ENCODE data around the gene TBC1D22A. TPM values are rescaled to one million over a fixed set of nuclear protein-coding genes. Genes with fewer than 3 reads are reported as not detected.
"Not testable (repeated sequence)": the region's sequence is repeated elsewhere in the genome, so short reads cannot be mapped to it uniquely, and the experiment has no call there.

Gene TBC1D22A
- total RNA-seq, 6 donors from 2014 or later: 27.1 to 48.2 (median 35.3) TPM

DNA sequence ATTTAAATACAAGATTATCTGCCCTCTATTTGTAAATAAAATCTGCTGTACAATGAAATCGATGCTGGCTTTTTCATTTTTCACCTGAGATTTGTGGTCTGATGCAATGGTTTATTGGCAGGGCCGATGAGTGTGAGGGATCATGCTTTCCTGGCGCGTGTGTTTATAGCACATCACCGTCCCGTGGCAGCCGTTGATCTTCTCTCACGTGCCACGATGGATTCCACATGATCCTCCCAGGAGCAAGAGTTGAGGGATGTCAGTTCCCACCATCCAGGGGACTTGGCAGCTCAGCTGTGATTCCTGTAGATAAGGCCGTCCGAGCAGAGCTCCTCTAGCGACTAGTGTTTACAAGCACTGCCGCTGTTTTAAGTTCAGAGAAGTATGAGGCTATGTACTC is 213.7 kb downstream of the TBC1D22A start:
- H3K36me3 ChIP-seq: peaks cover 0 to 39% (median 13%) of the 10 kb centered on the region in 4 donors
- no peak overlapping the region for H3K4me3 ChIP-seq
- no peak for TF ChIP-seq POLR2AphosphoS5 (IDR thresholded peaks at IDR 0.05)
- no peak for TF ChIP-seq POLR2A (IDR thresholded peaks at IDR 0.05)
- TF ChIP-seq, protein P1, sequence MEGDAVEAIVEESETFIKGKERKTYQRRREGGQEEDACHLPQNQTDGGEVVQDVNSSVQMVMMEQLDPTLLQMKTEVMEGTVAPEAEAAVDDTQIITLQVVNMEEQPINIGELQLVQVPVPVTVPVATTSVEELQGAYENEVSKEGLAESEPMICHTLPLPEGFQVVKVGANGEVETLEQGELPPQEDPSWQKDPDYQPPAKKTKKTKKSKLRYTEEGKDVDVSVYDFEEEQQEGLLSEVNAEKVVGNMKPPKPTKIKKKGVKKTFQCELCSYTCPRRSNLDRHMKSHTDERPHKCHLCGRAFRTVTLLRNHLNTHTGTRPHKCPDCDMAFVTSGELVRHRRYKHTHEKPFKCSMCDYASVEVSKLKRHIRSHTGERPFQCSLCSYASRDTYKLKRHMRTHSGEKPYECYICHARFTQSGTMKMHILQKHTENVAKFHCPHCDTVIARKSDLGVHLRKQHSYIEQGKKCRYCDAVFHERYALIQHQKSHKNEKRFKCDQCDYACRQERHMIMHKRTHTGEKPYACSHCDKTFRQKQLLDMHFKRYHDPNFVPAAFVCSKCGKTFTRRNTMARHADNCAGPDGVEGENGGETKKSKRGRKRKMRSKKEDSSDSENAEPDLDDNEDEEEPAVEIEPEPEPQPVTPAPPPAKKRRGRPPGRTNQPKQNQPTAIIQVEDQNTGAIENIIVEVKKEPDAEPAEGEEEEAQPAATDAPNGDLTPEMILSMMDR (IDR thresholded peaks at IDR 0.05): no peak
- no peak for TF ChIP-seq EP300 (IDR thresholded peaks at IDR 0.05)
- peaks cover 10 to 29% (median 11%) of the 10 kb centered on the region in 4 donors for H3K4me1 ChIP-seq
- no peak for ATAC-seq (ENCODE audit: low FRiP score in 2 of 2)
- no peaks in the 10 kb centered on the region for H3K9me3 ChIP-seq
- no peak overlapping the region for H3K27ac ChIP-seq
- no peaks in the 10 kb centered on the region for H3K27me3 ChIP-seq
- 86 to 89% methylated on average over 13 of the region's 13 CpGs for WGBS, 2 donors
- no peak for DNase-seq

DNA sequence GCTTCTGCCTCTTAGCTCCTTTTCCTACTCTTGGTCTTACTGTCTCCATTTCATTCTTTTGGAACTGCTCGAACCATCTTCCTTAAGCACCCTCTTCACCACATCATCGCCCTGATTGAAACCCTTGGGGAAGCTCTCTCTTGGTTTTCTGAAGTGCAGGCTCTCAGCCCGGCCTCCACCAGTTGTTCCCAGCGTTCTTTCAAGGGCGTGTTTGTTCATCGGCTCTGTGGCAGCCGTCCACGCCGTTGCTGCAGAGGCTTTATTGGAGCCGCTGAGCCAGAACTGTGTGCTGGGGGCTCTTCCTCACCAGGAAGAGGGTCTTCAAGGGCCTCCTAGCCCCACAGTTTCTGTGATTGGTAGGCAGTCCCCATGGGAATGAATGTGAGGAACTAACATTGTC is 214.1 kb downstream of the TBC1D22A start:
- Histone ChIP-seq H3K27ac (no peak overlapping the region), H3K4me3 (no peak overlapping the region), H3K9me3 (no peaks in the 10 kb centered on the region), H3K27me3 (no peaks in the 10 kb centered on the region), H3K4me1 (peaks cover 7 to 25% (median 8%) of the 10 kb centered on the region in 4 donors), H3K36me3 (peaks cover 0 to 39% (median 13%) of the 10 kb centered on the region in 4 donors)
- no peak for ATAC-seq (ENCODE audit: low FRiP score in 2 of 2)
- peak in 1 of 2 donors; percentile 40 for DNase-seq
- TF ChIP-seq POLR2A (IDR thresholded peaks at IDR 0.05) (no peak), POLR2AphosphoS5 (IDR thresholded peaks at IDR 0.05) (no peak), EP300 (IDR thresholded peaks at IDR 0.05) (no peak)
- TF ChIP-seq, protein P1 (IDR thresholded peaks at IDR 0.05): no peak
- 81 to 88% methylated on average over 10 of the region's 10 CpGs for WGBS, 2 donors

DNA sequence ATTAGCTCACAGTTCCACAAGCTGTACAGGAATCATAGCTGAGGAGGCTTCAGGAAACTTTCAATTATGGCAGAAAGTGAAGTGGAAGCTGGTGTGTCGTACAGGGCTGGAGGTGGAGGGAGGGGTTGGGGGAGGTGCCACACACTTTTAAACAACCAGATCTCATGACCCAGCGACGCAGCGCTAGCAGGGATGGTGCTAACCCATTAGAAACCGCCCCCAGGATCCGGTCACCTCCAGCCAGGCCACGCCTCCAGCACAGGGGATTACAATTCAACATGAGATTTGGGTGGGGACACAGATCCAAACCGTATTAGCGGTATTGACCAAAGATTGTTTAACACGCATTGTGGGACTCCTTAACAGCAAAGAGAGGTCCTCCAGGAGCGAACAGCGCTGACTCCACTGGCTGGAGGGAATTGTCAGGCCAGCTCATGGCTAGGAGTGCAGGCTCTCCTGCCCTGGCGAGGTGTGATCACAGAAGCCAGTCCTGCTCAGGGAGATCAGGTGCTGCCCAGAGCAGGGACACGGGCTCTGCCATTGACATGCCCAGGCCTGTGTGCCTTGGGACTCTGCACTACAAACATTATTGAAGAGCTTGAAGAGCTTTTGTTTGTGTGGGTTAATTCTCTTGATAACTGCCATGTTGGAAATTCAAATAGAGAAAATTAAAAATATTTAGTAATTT is 215.3 kb downstream of the TBC1D22A start:
- H3K27me3 ChIP-seq: no peaks in the 10 kb centered on the region
- WGBS, 2 donors: 95% methylated on average over 14 of the region's 14 CpGs
- TF ChIP-seq POLR2A (IDR thresholded peaks at IDR 0.05) (no peak), EP300 (IDR thresholded peaks at IDR 0.05) (no peak)
- TF ChIP-seq, protein P1 (IDR thresholded peaks at IDR 0.05): no peak
- no peak for DNase-seq
- no peaks in the 10 kb centered on the region for H3K9me3 ChIP-seq
- H3K4me3 ChIP-seq: no peak overlapping the region
- H3K4me1 ChIP-seq: peaks cover 0 to 13% (median 0%) of the 10 kb centered on the region in 4 donors
- peaks cover 0 to 39% (median 13%) of the 10 kb centered on the region in 4 donors for H3K36me3 ChIP-seq
- ATAC-seq (ENCODE audit: low FRiP score in 2 of 2): no peak
- H3K27ac ChIP-seq: no peak overlapping the region

DNA sequence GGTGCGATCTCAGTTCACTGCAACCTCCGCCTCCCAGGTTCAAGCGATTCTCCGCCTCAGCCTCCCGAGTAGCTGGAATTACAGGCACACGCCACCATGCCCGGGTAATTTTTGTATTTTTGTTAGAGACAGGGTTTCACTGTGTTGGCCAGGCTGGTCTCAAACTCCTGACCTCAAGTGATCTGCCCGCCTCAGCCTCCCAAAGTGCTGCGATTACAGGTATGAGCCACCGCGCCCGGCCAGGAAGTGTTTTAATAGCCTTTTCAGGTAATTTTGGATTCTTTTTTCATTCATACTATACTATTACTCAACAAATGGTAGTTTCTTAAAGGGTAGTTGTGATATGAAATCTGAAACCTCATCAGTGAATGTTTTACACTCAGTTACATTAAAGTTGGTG is 216.2 kb downstream of the TBC1D22A start:
- not testable (repeated sequence) for DNase-seq; H3K4me3 ChIP-seq; H3K9me3 ChIP-seq; H3K27ac ChIP-seq; H3K27me3 ChIP-seq; ATAC-seq (ENCODE audit: low FRiP score in 2 of 2)
- Histone ChIP-seq H3K4me1 (peaks cover 0 to 12% (median 0%) of the 10 kb centered on the region in 4 donors), H3K36me3 (peaks cover 0 to 39% (median 13%) of the 10 kb centered on the region in 4 donors)
- WGBS, 2 donors: 95 to 99% methylated on average over 12 of the region's 12 CpGs

DNA sequence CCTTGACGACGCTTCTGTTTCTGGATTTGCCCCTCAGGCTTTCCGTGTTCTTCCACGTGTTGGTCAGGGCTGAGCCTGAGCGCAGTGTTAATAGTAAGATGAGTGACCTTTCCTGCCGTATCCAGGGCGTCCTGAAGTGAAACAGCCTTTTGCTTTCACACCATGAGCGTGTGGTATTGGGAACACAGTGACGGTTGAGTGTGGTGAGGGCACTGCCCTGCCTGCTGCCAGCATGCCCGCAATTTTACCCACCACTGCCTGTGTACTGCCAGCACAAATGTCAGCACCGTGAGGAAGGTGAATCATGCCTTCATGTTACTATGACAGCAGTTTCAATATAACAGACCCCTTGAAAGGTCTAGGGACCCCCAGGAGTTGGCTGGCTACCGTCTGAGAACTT is 217.1 kb downstream of the TBC1D22A start:
- DNase-seq (no peak), ATAC-seq (ENCODE audit: low FRiP score in 2 of 2) (no peak)
- peaks cover 0 to 9% (median 0%) of the 10 kb centered on the region in 4 donors for H3K4me1 ChIP-seq
- H3K27me3 ChIP-seq: no peaks in the 10 kb centered on the region
- H3K4me3 ChIP-seq: no peak overlapping the region
- H3K36me3 ChIP-seq: peaks cover 0 to 32% (median 9%) of the 10 kb centered on the region in 4 donors
- no peak overlapping the region for H3K27ac ChIP-seq
- TF ChIP-seq EP300 (IDR thresholded peaks at IDR 0.05) (no peak), POLR2AphosphoS5 (IDR thresholded peaks at IDR 0.05) (no peak), POLR2A (IDR thresholded peaks at IDR 0.05) (no peak)
- TF ChIP-seq, protein P1 (IDR thresholded peaks at IDR 0.05): no peak
- 96 to 97% methylated on average over 11 to 12 of the region's 12 CpGs for WGBS, 2 donors
- no peaks in the 10 kb centered on the region for H3K9me3 ChIP-seq

All from upper lobe of left lung (tissue), 6 donors.